NK-92 treated with Interleukin-12 subunit alpha and Interleukin-12 subunit beta, amount 100 ng/mL, for 24 hours (cell line): Measurements from ENCODE around the gene DNAAF8.

Source experiments
- DNase-seq: peaks from one replicate; lab custom pipeline; 2025; lab: John Stamatoyannopoulos, UW

Gene DNAAF8

GRCh38 chr16:4695473-4696171 lies 38.7 kb upstream of the DNAAF8 start:
- DNase-seq = no peak

- no peak for DNase-seq
These were observed 38.0 kb upstream of the DNAAF8 start for GRCh38 chr16:4696172-4696904.

- no peak for DNase-seq
These were observed 37.2 kb upstream of the DNAAF8 start for GRCh38 chr16:4696905-4697847.

- no peak for DNase-seq
These were observed 36.5 kb upstream of the DNAAF8 start for GRCh38 chr16:4697848-4698291.

- DNase-seq = no peak
These were observed 35.9 kb upstream of the DNAAF8 start for GRCh38 chr16:4698321-4699045.

GRCh38 chr16:4699046-4699556 lies 35.2 kb upstream of the DNAAF8 start:
- DNase-seq = no peak

- DNase-seq = no peak
These were observed 33.8 kb upstream of the DNAAF8 start for GRCh38 chr16:4700380-4700996.

GRCh38 chr16:4700997-4701743 lies 33.2 kb upstream of the DNAAF8 start:
- DNase-seq = no peak

- DNase-seq = no peak
These were observed 32.4 kb upstream of the DNAAF8 start for GRCh38 chr16:4701791-4702465.

- no peak for DNase-seq
These were observed 31.9 kb upstream of the DNAAF8 start for GRCh38 chr16:4702466-4702808.

- DNase-seq = no peak
These were observed 30.4 kb upstream of the DNAAF8 start for GRCh38 chr16:4703906-4704305.

GRCh38 chr16:4704491-4704890 lies 29.8 kb upstream of the DNAAF8 start:
- DNase-seq = no peak

- DNase-seq = no peak
These were observed 29.4 kb upstream of the DNAAF8 start for GRCh38 chr16:4704913-4705312.

- DNase-seq = no peak
These were observed 27.5 kb upstream of the DNAAF8 start for GRCh38 chr16:4706871-4707270.

GRCh38 chr16:4709481-4709880 lies 24.9 kb upstream of the DNAAF8 start:
- DNase-seq = no peak

GRCh38 chr16:4713663-4714501 lies 20.5 kb upstream of the DNAAF8 start:
- DNase-seq = no peak

- no peak for DNase-seq
These were observed 19.3 kb upstream of the DNAAF8 start for GRCh38 chr16:4714996-4715395.

- no peak for DNase-seq
These were observed 15.9 kb upstream of the DNAAF8 start for GRCh38 chr16:4718466-4718865.
